IgD-negative memory B cell (primary cell): ENCODE measurements around the gene G6PC1. TPM values are rescaled to one million over a fixed set of nuclear protein-coding genes. Genes with fewer than 3 reads are reported as not detected.
"Not testable (repeated sequence)": the region's sequence is repeated elsewhere in the genome, so short reads cannot be mapped to it uniquely, and the experiment has no call there.

ENCODE experiments used
- H3K27ac Mint-ChIP-seq, 3 donors: one replicate each; pipeline ENCODE4 v1.8.0; 2020 to 2022; ENCODE audit warnings: mild to moderate bottlenecking in 3 of 3, mixed read lengths in 3 of 3, moderate library complexity in 1 of 3
- H3K27me3 Mint-ChIP-seq: one replicate; pipeline ENCODE4 v1.8.0; 2021; ENCODE audit warnings: mixed read lengths
- H3K36me3 Mint-ChIP-seq: one replicate; pipeline ENCODE4 v1.8.0; 2020; ENCODE audit warnings: mild to moderate bottlenecking, mixed read lengths
- H3K4me1 Mint-ChIP-seq, 3 donors: one replicate each; pipeline ENCODE4 v1.8.0; 2020 to 2022; ENCODE audit warnings: mixed read lengths in 3 of 3, mild to moderate bottlenecking in 1 of 3
- H3K4me3 Mint-ChIP-seq, 4 donors: one replicate each; pipeline ENCODE4 v1.8.0; 2020 to 2022; ENCODE audit warnings: mild to moderate bottlenecking in 4 of 4, mixed read lengths in 4 of 4, moderate library complexity in 3 of 4
- H3K9me3 Mint-ChIP-seq, 3 donors: one replicate each; pipeline ENCODE4 v1.8.0; 2020 to 2021; ENCODE audit warnings: mixed read lengths in 3 of 3, mild to moderate bottlenecking in 1 of 3
- polyA plus RNA-seq: library from polyadenylated mRNA; unstranded; fragments of 300-500 nt; fragmentation: Illumina TruSeq; gene quantifications from one replicate; pipeline ENCODE4 v1.2.3, GENCODE V29; 2021

Gene G6PC1
- not detected for polyA plus RNA-seq

- Mint-ChIP-seq H3K4me1 (no peaks in the 10 kb centered on the region), H3K27me3 (peaks cover 9% of the 10 kb centered on the region), H3K27ac (peak within 1 kb of the TSS in 1 of 3 donors; percentile 23), H3K36me3 (no peaks in the 10 kb centered on the region), H3K4me3 (no peak within 1 kb of the TSS), H3K9me3 (no peaks in the 10 kb centered on the region)
Measured at GRCh38 chr17:42900460-42901331, at the start of gene G6PC1. G6PC1 (plus strand) TSS chr17:42900799; CDS start chr17:42900877, 78 bp downstream.

- Mint-ChIP-seq H3K27ac (no peak within 1 kb of the TSS), H3K4me1 (peaks cover 0 to under 1% (median 0%) of the 10 kb centered on the region in 3 donors), H3K9me3 (no peaks in the 10 kb centered on the region), H3K27me3 (no peaks in the 10 kb centered on the region), H3K36me3 (no peaks in the 10 kb centered on the region), H3K4me3 (no peak within 1 kb of the TSS)
Measured at GRCh38 chr17:42850954-42851353, 49.6 kb upstream of the G6PC1 start, which contains the start of gene AOC3. AOC3 (plus strand) TSS chr17:42851199; CDS start chr17:42851344, 145 bp downstream.

- not testable (repeated sequence) for H3K27me3 Mint-ChIP-seq, H3K9me3 Mint-ChIP-seq, H3K4me3 Mint-ChIP-seq, H3K36me3 Mint-ChIP-seq, H3K27ac Mint-ChIP-seq, H3K4me1 Mint-ChIP-seq
Measured at GRCh38 chr17:42851371-42852240, 49.0 kb upstream of the G6PC1 start.

- Mint-ChIP-seq H3K4me3 (no peak overlapping the region), H3K27ac (peak overlapping the region in 1 of 3 donors; percentile 91)
Measured at GRCh38 chr17:42852351-42852750, 48.2 kb upstream of the G6PC1 start.

GRCh38 chr17:42853004-42853403 lies 47.6 kb upstream of the G6PC1 start:
- no peaks in the 10 kb centered on the region for H3K4me1 Mint-ChIP-seq
- peaks cover 2% of the 10 kb centered on the region for H3K27me3 Mint-ChIP-seq
- H3K36me3 Mint-ChIP-seq = no peaks in the 10 kb centered on the region
- no peaks in the 10 kb centered on the region for H3K9me3 Mint-ChIP-seq
- H3K27ac Mint-ChIP-seq = peak overlapping the region in 1 of 3 donors; percentile 91
- H3K4me3 Mint-ChIP-seq = no peak overlapping the region

More at GRCh38 chr17:42852351-42852750, 48.2 kb upstream of the G6PC1 start:
- H3K4me1 Mint-ChIP-seq = no peaks in the 10 kb centered on the region
- H3K36me3 Mint-ChIP-seq = no peaks in the 10 kb centered on the region
- peaks cover 2% of the 10 kb centered on the region for H3K27me3 Mint-ChIP-seq
- no peaks in the 10 kb centered on the region for H3K9me3 Mint-ChIP-seq

GRCh38 chr17:42853597-42853967 lies 47.0 kb upstream of the G6PC1 start:
- no peaks in the 10 kb centered on the region for H3K4me1 Mint-ChIP-seq
- no peaks in the 10 kb centered on the region for H3K36me3 Mint-ChIP-seq
- peak overlapping the region in 2 of 3 donors; percentile 20 to 91 for H3K27ac Mint-ChIP-seq
- no peak overlapping the region for H3K4me3 Mint-ChIP-seq
- no peaks in the 10 kb centered on the region for H3K9me3 Mint-ChIP-seq
- H3K27me3 Mint-ChIP-seq = peaks cover 2% of the 10 kb centered on the region

- Mint-ChIP-seq H3K9me3 (no peaks in the 10 kb centered on the region), H3K4me1 (no peaks in the 10 kb centered on the region), H3K27me3 (peaks cover 2% of the 10 kb centered on the region), H3K4me3 (no peak overlapping the region), H3K36me3 (no peaks in the 10 kb centered on the region), H3K27ac (peak overlapping the region in 1 of 3 donors; percentile 20)
Measured at GRCh38 chr17:42853968-42854790, 46.4 kb upstream of the G6PC1 start.

GRCh38 chr17:42855048-42855596 lies 45.5 kb upstream of the G6PC1 start:
- H3K36me3 Mint-ChIP-seq = no peaks in the 10 kb centered on the region
- no peak overlapping the region for H3K27ac Mint-ChIP-seq
- H3K4me1 Mint-ChIP-seq = no peaks in the 10 kb centered on the region
- H3K27me3 Mint-ChIP-seq = peaks cover 2% of the 10 kb centered on the region
- no peaks in the 10 kb centered on the region for H3K9me3 Mint-ChIP-seq
- no peak overlapping the region for H3K4me3 Mint-ChIP-seq

- H3K9me3 Mint-ChIP-seq, H3K36me3 Mint-ChIP-seq, H3K4me1 Mint-ChIP-seq, H3K4me3 Mint-ChIP-seq, H3K27ac Mint-ChIP-seq, H3K27me3 Mint-ChIP-seq: not testable (repeated sequence)
Measured at GRCh38 chr17:42856093-42856492, 44.5 kb upstream of the G6PC1 start.

- not testable (repeated sequence) for H3K4me3 Mint-ChIP-seq, H3K27ac Mint-ChIP-seq, H3K36me3 Mint-ChIP-seq, H3K27me3 Mint-ChIP-seq, H3K4me1 Mint-ChIP-seq, H3K9me3 Mint-ChIP-seq
Measured at GRCh38 chr17:42856516-42856915, 44.1 kb upstream of the G6PC1 start.

- peak overlapping the region in 1 of 4 donors; percentile 10 for H3K4me3 Mint-ChIP-seq
- peaks cover 2% of the 10 kb centered on the region for H3K27me3 Mint-ChIP-seq
- no peaks in the 10 kb centered on the region for H3K36me3 Mint-ChIP-seq
- H3K27ac Mint-ChIP-seq = no peak overlapping the region
- H3K9me3 Mint-ChIP-seq = no peaks in the 10 kb centered on the region
- H3K4me1 Mint-ChIP-seq = no peaks in the 10 kb centered on the region
Measured at GRCh38 chr17:42857389-42857788, 43.2 kb upstream of the G6PC1 start.

- H3K4me1 Mint-ChIP-seq = no peaks in the 10 kb centered on the region
- peaks cover 18% of the 10 kb centered on the region for H3K27me3 Mint-ChIP-seq
- H3K27ac Mint-ChIP-seq = peak overlapping the region in 1 of 3 donors; percentile 22
- no peak overlapping the region for H3K4me3 Mint-ChIP-seq
- H3K9me3 Mint-ChIP-seq = peaks cover 0 to 3% (median 3%) of the 10 kb centered on the region in 3 donors
- no peaks in the 10 kb centered on the region for H3K36me3 Mint-ChIP-seq
Measured at GRCh38 chr17:42865638-42866094, 34.9 kb upstream of the G6PC1 start.

- H3K36me3 Mint-ChIP-seq = no peaks in the 10 kb centered on the region
- H3K27ac Mint-ChIP-seq = no peak overlapping the region
- H3K4me1 Mint-ChIP-seq = no peaks in the 10 kb centered on the region
- H3K4me3 Mint-ChIP-seq = no peak overlapping the region
- H3K9me3 Mint-ChIP-seq = peaks cover 0 to 3% (median 3%) of the 10 kb centered on the region in 3 donors
- H3K27me3 Mint-ChIP-seq = peaks cover 18% of the 10 kb centered on the region
Measured at GRCh38 chr17:42866216-42866615, 34.4 kb upstream of the G6PC1 start.
